Sigmoid colon (tissue), 7 donors: ENCODE data around the gene AP4M1. TPM values are rescaled to one million over a fixed set of nuclear protein-coding genes. Genes with fewer than 3 reads are reported as not detected.
A peak's percentile ranks its signal among the peaks of the same experiment; 100 is the strongest.

Experiments used
- DNase-seq: peaks from one replicate; pipeline ENCODE4 v3.0.0-alpha.2; 2019
- H3K27ac ChIP-seq, 4 donors: fragments of 200-600 bp; sonication (generic); one replicate each; pipeline ENCODE4 v1.5.1; 2016 to 2019; ENCODE audit warnings: mild to moderate bottlenecking in 1 of 4
- H3K27me3 ChIP-seq, 3 donors: fragments of 200-600 bp; sonication (generic); one replicate each; pipeline ENCODE4 v1.5.1; 2019; ENCODE audit warnings: mild to moderate bottlenecking in 1 of 3
- H3K36me3 ChIP-seq, 4 donors: fragments of 200-600 bp; sonication (generic); one replicate each; pipeline ENCODE4 v1.5.1; 2016 to 2019
- H3K4me1 ChIP-seq, 4 donors: fragments of 200-600 bp; sonication (generic); one replicate each; pipeline ENCODE4 v1.5.1; 2017 to 2019
- H3K4me3 ChIP-seq, 4 donors: fragments of 200-600 bp; sonication (generic); one replicate each; pipeline ENCODE4 v1.5.1; 2017 to 2019; ENCODE audit warnings: mild to moderate bottlenecking in 2 of 4, moderate library complexity in 1 of 4
- H3K9me3 ChIP-seq, 4 donors: fragments of 200-600 bp in 3 of 4; sonication (generic) in 3 of 4; one replicate each; pipeline versions ENCODE4 v1.5.1 to v1.6.1; 2013 to 2019
- CTCF ChIP-seq, 4 experiments: fragments of 450-650 bp in 3 of 4; fragments of 200-600 bp in 1 of 4; IDR thresholded peaks; one replicate each; pipeline ENCODE4 v1.5.1; 2016 to 2019; ENCODE audit warnings: antibody characterized with exemption in 4 of 4, mild to moderate bottlenecking in 3 of 4, moderate library complexity in 2 of 4
- EP300 ChIP-seq, 4 donors: sonication (generic); formaldehyde crosslinking; IDR thresholded peaks; one replicate each; pipeline ENCODE4 v1.6.1; 2017; ENCODE audit warnings: antibody characterized with exemption in 4 of 4
- POLR2A ChIP-seq, 2 donors: fragments of 450-650 bp; IDR thresholded peaks; one replicate each; pipeline ENCODE4 v1.6.1; 2016; ENCODE audit warnings: antibody characterized with exemption in 2 of 2, mild to moderate bottlenecking in 2 of 2, moderate library complexity in 2 of 2
- POLR2AphosphoS5 ChIP-seq, 4 donors: sonication (generic); formaldehyde crosslinking; IDR thresholded peaks; one replicate each; pipeline ENCODE4 v1.6.1; 2017; ENCODE audit warnings: antibody characterized with exemption in 4 of 4
- WGBS, 2 donors: extraction: QIAGEN DNeasy Blood & Tissue Kit; methylation state at CpG; one replicate each; pipeline ENCODE4 v1.1.7; 2013; 5-methylcytosine and 5-hydroxymethylcytosine counted together
- intact Hi-C: fragments of 100-400 bp; cut with DNase I; formaldehyde crosslinking; loops from one replicate; pipeline ENCODE4 v1.15.1; 2023
- polyA plus RNA-seq, 3 donors: library from polyadenylated mRNA; stranded (reverse); fragments of 200-250 nt; gene quantifications; one replicate each; pipeline ENCODE4 v1.2.3, GENCODE V29; 2013
- total RNA-seq, 4 donors: library from RNA; depleted of rRNA; stranded (reverse); fragments of >200 nt; gene quantifications; one replicate each; pipeline ENCODE4 v1.1.0, GENCODE V29; 2016
- donor health status: healthy with polysubstance abuse.
- donor health status: Bipolar disorder and iron deficiency.
- donor health status: healthy.

AP4M1 gene
- total and polyA plus RNA-seq, 7 donors, result 14.6 to 26.6 (median 18.1) TPM

DNA sequence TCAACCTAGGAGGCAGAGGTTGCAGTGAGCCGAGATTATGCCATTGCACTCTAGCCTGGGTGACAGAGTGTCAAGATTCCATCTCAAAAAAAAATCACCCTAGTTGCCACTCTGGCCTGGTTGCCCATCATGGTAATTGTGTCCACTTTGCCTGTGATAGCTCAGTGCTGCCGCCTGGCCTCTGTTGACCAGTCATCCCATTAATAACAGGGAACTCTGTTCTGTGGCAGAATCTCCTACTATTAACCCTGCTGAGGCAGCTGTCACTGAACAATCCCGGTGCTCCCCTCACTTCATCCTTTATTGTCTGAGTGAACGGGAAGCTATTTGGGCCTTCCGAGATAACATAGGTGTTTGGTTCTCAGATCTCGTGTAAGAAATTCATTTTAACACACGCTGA is 34.5 kb upstream of the AP4M1 start:
- Histone ChIP-seq H3K27me3 (no peaks in the 10 kb centered on the region), H3K9me3 (peaks cover 4 to 20% (median 12%) of the 10 kb centered on the region in 4 donors), H3K4me1 (peaks cover 0 to 24% (median 17%) of the 10 kb centered on the region in 4 donors), H3K4me3 (no peak overlapping the region), H3K27ac (peak overlapping the region in 3 of 4 donors; percentile 83 to 87 (median 84)), H3K36me3 (peaks cover 27 to 59% (median 31%) of the 10 kb centered on the region in 4 donors)
- intact Hi-C loops, result loop anchor here (2.0 kb wide), 1 partner anchor 14 kb away; the partner anchor contains the start of gene ZNF3
- WGBS, 2 donors, result 93% methylated on average over 7 of the region's 7 CpGs
- DNase-seq, result peak; percentile 36
- TF ChIP-seq CTCF (IDR thresholded peaks at IDR 0.05) (no peak), POLR2A (IDR thresholded peaks at IDR 0.05) (no peak), POLR2AphosphoS5 (IDR thresholded peaks at IDR 0.05) (no peak), EP300 (IDR thresholded peaks at IDR 0.05) (no peak)

DNA sequence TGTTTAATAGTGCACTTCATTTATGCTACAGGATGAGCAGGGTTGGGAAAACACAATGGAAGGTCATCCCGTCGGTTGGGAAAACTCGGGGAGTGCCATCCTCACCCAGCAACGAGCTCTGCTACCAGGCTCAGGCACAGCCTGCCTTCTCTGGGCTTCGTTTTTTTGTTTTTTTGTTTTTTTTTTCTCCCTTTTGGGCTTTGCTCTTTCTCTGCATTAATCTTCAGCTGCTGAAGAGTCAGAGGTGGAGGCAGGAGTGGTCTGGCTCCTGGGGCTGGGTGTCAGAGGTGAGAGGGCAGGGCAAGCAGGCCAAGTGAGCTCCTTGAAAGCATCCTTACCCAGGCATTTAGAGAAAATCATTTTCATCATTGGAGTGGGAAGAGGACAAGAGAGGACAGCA is 31.5 kb upstream of the AP4M1 start:
- intact Hi-C loops, result no loop called here
- TF ChIP-seq EP300 (IDR thresholded peaks at IDR 0.05), result no peak
- TF ChIP-seq POLR2AphosphoS5 (IDR thresholded peaks at IDR 0.05), result no peak
- TF ChIP-seq CTCF (IDR thresholded peaks at IDR 0.05), result no peak
- no peak for TF ChIP-seq POLR2A (IDR thresholded peaks at IDR 0.05)
- H3K36me3 ChIP-seq, result peaks cover 44 to 64% (median 51%) of the 10 kb centered on the region in 4 donors
- H3K27me3 ChIP-seq, result no peaks in the 10 kb centered on the region
- DNase-seq, result peak; percentile 27
- H3K4me3 ChIP-seq, result no peak overlapping the region
- peaks cover 0 to 20% (median 16%) of the 10 kb centered on the region in 4 donors for H3K4me1 ChIP-seq
- H3K9me3 ChIP-seq, result peaks cover 4 to 22% (median 12%) of the 10 kb centered on the region in 4 donors
- 98% methylated on average over 5 of the region's 5 CpGs for WGBS, 2 donors
- no peak overlapping the region for H3K27ac ChIP-seq

- Histone ChIP-seq H3K9me3 (peaks cover 4 to 22% (median 12%) of the 10 kb centered on the region in 4 donors), H3K27me3 (no peaks in the 10 kb centered on the region), H3K4me3 (no peak overlapping the region), H3K27ac (no peak overlapping the region), H3K4me1 (peaks cover 0 to 9% (median 5%) of the 10 kb centered on the region in 4 donors), H3K36me3 (peaks cover 55 to 76% (median 61%) of the 10 kb centered on the region in 4 donors)
- intact Hi-C loops, result no loop called here
- no peak for DNase-seq
- TF ChIP-seq POLR2A (IDR thresholded peaks at IDR 0.05), result no peak
- TF ChIP-seq EP300 (IDR thresholded peaks at IDR 0.05), result no peak
- TF ChIP-seq POLR2AphosphoS5 (IDR thresholded peaks at IDR 0.05), result no peak
- no peak for TF ChIP-seq CTCF (IDR thresholded peaks at IDR 0.05)
- WGBS, 2 donors, result 98 to 99% methylated on average over 11 of the region's 11 CpGs
Measured at GRCh38 chr7:100071018-100071723, 30.3 kb upstream of the AP4M1 start.

DNA sequence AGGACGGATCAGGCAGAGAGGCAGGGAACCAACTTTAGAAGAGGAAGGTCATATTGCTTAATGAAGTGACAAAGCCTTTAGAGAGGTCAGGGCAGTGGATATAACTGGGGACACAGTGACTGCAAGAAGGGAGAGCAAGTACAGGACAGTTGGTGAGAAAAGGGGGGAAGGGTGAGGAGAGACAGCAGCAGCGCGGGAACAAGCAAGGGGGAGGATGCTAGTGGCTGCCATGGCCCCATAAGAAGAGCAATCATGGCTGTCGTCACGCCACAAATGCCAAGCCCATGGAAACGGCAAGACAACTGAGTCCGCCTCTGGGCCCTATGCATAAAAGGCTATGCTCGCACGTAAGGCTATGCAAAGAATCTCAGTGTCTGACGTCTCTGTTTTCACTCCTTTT is 29.0 kb upstream of the AP4M1 start:
- TF ChIP-seq EP300 (IDR thresholded peaks at IDR 0.05), result no peak
- TF ChIP-seq CTCF (IDR thresholded peaks at IDR 0.05), result no peak
- no peak for TF ChIP-seq POLR2A (IDR thresholded peaks at IDR 0.05)
- TF ChIP-seq POLR2AphosphoS5 (IDR thresholded peaks at IDR 0.05), result no peak
- no peak overlapping the region for H3K4me3 ChIP-seq
- 97 to 98% methylated on average over 10 of the region's 10 CpGs for WGBS, 2 donors
- DNase-seq, result peak; percentile 30
- no peak overlapping the region for H3K27ac ChIP-seq
- intact Hi-C loops, result no loop called here
- no peaks in the 10 kb centered on the region for H3K4me1 ChIP-seq
- peaks cover 4 to 22% (median 12%) of the 10 kb centered on the region in 4 donors for H3K9me3 ChIP-seq
- H3K27me3 ChIP-seq, result no peaks in the 10 kb centered on the region
- H3K36me3 ChIP-seq, result peaks cover 67 to 89% (median 71%) of the 10 kb centered on the region in 4 donors
